ENCODE measurements around the gene C3. TPM values are rescaled to one million over a fixed set of nuclear protein-coding genes. Genes with fewer than 3 reads are reported as not detected.

Gene C3
- total RNA-seq, 1 experiment from 2014 or later, result 7.0 TPM

DNA sequence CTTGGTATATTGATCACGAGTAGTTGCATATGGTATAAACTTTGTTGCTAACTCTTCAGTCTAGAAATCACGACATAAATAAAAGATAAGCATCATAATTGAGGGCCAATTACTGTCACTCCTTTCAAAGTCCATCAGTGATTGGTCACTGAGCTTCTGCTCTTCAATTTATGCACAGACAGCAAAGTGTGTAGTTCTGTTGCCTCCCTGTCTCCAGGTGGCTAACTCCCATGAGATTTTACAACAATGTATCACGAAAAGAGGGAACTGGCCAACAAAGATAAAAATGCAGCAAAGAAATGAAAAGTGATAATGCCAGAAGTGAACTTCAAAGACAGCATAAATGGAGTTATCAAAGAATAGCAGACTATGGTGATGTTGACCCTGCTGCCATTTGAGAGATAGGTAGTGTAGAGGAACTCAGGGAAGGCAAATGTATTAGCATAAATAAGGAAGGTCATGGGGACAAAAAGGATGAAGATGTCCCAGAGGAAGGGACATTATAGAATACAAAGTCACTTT, 37.8 kb downstream of the C3 start (continued):
- TF ChIP-seq EZH2 (IDR thresholded peaks at IDR 0.05) (no peak), RAD21 (IDR thresholded peaks at IDR 0.05; ENCODE audit: low read depth) (no peak), CBX3 (IDR thresholded peaks at IDR 0.05; ENCODE audit: low read depth) (no peak), POLR2A (IDR thresholded peaks at IDR 0.05; ENCODE audit: borderline replicate concordance, extremely low read depth, insufficient read depth, insufficient read length) (no peak), JUND (IDR thresholded peaks at IDR 0.05) (no peak), ZFX (IDR thresholded peaks at IDR 0.05) (no peak), POLR2AphosphoS5 (IDR thresholded peaks at IDR 0.05; ENCODE audit: low read depth, low read length) (no peak), EGR1 (IDR thresholded peaks at IDR 0.05; ENCODE audit: low read depth) (no peak)
- TF ChIP-seq, protein P1, sequence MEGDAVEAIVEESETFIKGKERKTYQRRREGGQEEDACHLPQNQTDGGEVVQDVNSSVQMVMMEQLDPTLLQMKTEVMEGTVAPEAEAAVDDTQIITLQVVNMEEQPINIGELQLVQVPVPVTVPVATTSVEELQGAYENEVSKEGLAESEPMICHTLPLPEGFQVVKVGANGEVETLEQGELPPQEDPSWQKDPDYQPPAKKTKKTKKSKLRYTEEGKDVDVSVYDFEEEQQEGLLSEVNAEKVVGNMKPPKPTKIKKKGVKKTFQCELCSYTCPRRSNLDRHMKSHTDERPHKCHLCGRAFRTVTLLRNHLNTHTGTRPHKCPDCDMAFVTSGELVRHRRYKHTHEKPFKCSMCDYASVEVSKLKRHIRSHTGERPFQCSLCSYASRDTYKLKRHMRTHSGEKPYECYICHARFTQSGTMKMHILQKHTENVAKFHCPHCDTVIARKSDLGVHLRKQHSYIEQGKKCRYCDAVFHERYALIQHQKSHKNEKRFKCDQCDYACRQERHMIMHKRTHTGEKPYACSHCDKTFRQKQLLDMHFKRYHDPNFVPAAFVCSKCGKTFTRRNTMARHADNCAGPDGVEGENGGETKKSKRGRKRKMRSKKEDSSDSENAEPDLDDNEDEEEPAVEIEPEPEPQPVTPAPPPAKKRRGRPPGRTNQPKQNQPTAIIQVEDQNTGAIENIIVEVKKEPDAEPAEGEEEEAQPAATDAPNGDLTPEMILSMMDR (IDR thresholded peaks at IDR 0.05 in 2 of 3, conservative IDR thresholded peaks at IDR 0.05 in 1 of 3; ENCODE audit: borderline replicate concordance in 1 of 3, insufficient read depth in 1 of 3, low read depth in 2 of 3, low read length in 2 of 3), result no peak
- TF ChIP-seq, protein P2, sequence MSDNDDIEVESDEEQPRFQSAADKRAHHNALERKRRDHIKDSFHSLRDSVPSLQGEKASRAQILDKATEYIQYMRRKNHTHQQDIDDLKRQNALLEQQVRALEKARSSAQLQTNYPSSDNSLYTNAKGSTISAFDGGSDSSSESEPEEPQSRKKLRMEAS (IDR thresholded peaks at IDR 0.05), result no peak

DNA sequence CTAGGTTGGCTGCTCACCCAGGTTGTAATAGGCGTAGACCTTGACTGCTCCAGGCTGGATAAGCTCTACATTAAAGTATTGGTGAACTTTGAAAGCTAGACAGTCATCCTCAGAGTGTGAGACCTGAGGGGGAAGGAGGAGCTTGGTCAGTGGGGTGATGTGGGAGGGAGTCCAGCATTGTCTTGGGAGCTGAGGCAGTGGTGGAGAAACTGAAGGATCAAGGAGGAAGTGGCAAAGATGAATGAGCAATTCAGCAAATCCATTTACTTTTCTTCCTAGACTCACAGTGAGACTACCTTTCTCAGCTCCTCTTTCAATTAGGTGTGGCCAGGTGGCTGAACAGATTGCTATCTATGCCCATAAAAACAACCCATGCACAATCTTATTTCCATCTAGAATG, 40.3 kb downstream of the C3 start:
- H3K27me3 ChIP-seq (ENCODE audit: insufficient read depth, low read length), result no peaks in the 10 kb centered on the region
- H3K79me2 ChIP-seq (ENCODE audit: insufficient read depth, low read length), result no peaks in the 10 kb centered on the region
- H3K9ac ChIP-seq (ENCODE audit: low read length), result no peak overlapping the region
- no peak for TF ChIP-seq FOSL1 (IDR thresholded peaks at IDR 0.05; ENCODE audit: low read depth)
- TF ChIP-seq, protein P3, sequence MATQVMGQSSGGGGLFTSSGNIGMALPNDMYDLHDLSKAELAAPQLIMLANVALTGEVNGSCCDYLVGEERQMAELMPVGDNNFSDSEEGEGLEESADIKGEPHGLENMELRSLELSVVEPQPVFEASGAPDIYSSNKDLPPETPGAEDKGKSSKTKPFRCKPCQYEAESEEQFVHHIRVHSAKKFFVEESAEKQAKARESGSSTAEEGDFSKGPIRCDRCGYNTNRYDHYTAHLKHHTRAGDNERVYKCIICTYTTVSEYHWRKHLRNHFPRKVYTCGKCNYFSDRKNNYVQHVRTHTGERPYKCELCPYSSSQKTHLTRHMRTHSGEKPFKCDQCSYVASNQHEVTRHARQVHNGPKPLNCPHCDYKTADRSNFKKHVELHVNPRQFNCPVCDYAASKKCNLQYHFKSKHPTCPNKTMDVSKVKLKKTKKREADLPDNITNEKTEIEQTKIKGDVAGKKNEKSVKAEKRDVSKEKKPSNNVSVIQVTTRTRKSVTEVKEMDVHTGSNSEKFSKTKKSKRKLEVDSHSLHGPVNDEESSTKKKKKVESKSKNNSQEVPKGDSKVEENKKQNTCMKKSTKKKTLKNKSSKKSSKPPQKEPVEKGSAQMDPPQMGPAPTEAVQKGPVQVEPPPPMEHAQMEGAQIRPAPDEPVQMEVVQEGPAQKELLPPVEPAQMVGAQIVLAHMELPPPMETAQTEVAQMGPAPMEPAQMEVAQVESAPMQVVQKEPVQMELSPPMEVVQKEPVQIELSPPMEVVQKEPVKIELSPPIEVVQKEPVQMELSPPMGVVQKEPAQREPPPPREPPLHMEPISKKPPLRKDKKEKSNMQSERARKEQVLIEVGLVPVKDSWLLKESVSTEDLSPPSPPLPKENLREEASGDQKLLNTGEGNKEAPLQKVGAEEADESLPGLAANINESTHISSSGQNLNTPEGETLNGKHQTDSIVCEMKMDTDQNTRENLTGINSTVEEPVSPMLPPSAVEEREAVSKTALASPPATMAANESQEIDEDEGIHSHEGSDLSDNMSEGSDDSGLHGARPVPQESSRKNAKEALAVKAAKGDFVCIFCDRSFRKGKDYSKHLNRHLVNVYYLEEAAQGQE (IDR thresholded peaks at IDR 0.05; ENCODE audit: low read depth), result no peak
- TF ChIP-seq POLR2A (IDR thresholded peaks at IDR 0.05; ENCODE audit: borderline replicate concordance, extremely low read depth, insufficient read depth, insufficient read length), result no peak
- no peak for TF ChIP-seq SP1 (IDR thresholded peaks at IDR 0.05; ENCODE audit: low read depth)
- TF ChIP-seq SIN3A (IDR thresholded peaks at IDR 0.05; ENCODE audit: low read depth), result no peak
- TF ChIP-seq ZFX (IDR thresholded peaks at IDR 0.05), result no peak
- no peak for TF ChIP-seq ZNF274 (IDR thresholded peaks at IDR 0.05; ENCODE audit: low read depth, low read length)
- TF ChIP-seq, protein P4, sequence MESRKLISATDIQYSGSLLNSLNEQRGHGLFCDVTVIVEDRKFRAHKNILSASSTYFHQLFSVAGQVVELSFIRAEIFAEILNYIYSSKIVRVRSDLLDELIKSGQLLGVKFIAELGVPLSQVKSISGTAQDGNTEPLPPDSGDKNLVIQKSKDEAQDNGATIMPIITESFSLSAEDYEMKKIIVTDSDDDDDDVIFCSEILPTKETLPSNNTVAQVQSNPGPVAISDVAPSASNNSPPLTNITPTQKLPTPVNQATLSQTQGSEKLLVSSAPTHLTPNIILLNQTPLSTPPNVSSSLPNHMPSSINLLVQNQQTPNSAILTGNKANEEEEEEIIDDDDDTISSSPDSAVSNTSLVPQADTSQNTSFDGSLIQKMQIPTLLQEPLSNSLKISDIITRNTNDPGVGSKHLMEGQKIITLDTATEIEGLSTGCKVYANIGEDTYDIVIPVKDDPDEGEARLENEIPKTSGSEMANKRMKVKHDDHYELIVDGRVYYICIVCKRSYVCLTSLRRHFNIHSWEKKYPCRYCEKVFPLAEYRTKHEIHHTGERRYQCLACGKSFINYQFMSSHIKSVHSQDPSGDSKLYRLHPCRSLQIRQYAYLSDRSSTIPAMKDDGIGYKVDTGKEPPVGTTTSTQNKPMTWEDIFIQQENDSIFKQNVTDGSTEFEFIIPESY (IDR thresholded peaks at IDR 0.05; ENCODE audit: extremely low read depth, insufficient replicate concordance, low read length), result no peak
- TF ChIP-seq, protein P2 (IDR thresholded peaks at IDR 0.05), result no peak
- ATAC-seq (no peak), DNase-seq (ENCODE audit: low read depth, low spot score) (no peak)
- no peaks in the 10 kb centered on the region for H3K36me3 ChIP-seq (ENCODE audit: control insufficient read depth in 1 of 2, insufficient read depth in 2 of 2, low read length in 2 of 2)
- no peak overlapping the region for H2AFZ ChIP-seq (ENCODE audit: low read depth, low read length, poor library complexity, severe bottlenecking)
- no peak overlapping the region for H3K4me2 ChIP-seq (ENCODE audit: low read length)
- H3K27ac ChIP-seq (ENCODE audit: low read depth, low read length), result no peak overlapping the region
- no peaks in the 10 kb centered on the region for H3K9me2 ChIP-seq (ENCODE audit: insufficient read depth)
- ChIA-PET POLR2A (no interaction called here), CTCF (no interaction called here), RAD21 (ENCODE audit: low non-redundant PET in 1 of 2, low total read pairs in 2 of 2, uncharacterized antibody in 2 of 2, unreplicated experiment in 2 of 2) (no interaction called here)
- intact Hi-C loops (cut with micrococcal nuclease), result no loop called here
- no peaks in the 10 kb centered on the region for H4K20me1 ChIP-seq (ENCODE audit: insufficient read depth)
- H3K4me1 ChIP-seq (ENCODE audit: control insufficient read depth in 1 of 2, insufficient read depth in 2 of 2, low read length in 2 of 2), result peaks cover 5 to 19% of the 10 kb centered on the region in 2 experiments; a peak in 3 of 4 replicates
- no TSS peak for BruUV-seq (replicated peaks)
- no peaks in the 10 kb centered on the region for H3K9me3 ChIP-seq (ENCODE audit: control insufficient read depth in 1 of 2, insufficient read depth in 1 of 2, low read depth in 1 of 2, low read length in 2 of 2)
- no peak overlapping the region for H3K4me3 ChIP-seq (replicated peaks in 1 of 2; ENCODE audit: low read depth in 1 of 2, low read length in 2 of 2)
